HepG2 (cell line): ENCODE measurements around the gene HOXD3. TPM values are rescaled to one million over a fixed set of nuclear protein-coding genes. Genes with fewer than 3 reads are reported as not detected.

Experiments
- ATAC-seq: fragments of 200-7000 bp; cut with Tn5 transposase; 3 replicates; pipeline ENCODE4 v1.9.1; 2020; ENCODE audit warnings: mild to moderate bottlenecking, moderate library complexity
- BruUV-seq: library from RNA; stranded (reverse); fragments of 400-500 nt; replicated peaks from 2 replicates; lab custom pipeline; 2021; lab: Mats Ljungman, UMichigan
- CTCF ChIA-PET: fragments of 300-600 bp; formaldehyde crosslinking; extraction: SDS; loops from one replicate; lab custom pipeline; 2021; ENCODE audit warnings: low total read pairs, inconsistent platforms, low intra/inter-chr PET ratio; lab: Yijun Ruan, JAX
- POLR2A ChIA-PET: fragments of 350-600 bp; sonication (Branson Sonifier 250); formaldehyde crosslinking; loops from one replicate; lab custom pipeline; 2020; ENCODE audit warnings: antibody characterized with exemption, inconsistent platforms; lab: Yijun Ruan, JAX
- DNase-seq: peaks from one replicate; pipeline ENCODE4 v3.0.0-alpha.2; 2015; ENCODE audit warnings: low spot score
- FAIRE-seq: peaks from 3 replicates; lab custom pipeline; 2011; peaks lifted over from hg19 to GRCh38; lab: Jason Lieb, UNC
- H2AFZ ChIP-seq: one replicate; pipeline ENCODE4 v1.6.1; 2011; ENCODE audit warnings: low read length, inconsistent platforms
- H3K27ac ChIP-seq: fragments of 300-600 bp; 3 replicates; pipeline ENCODE4 v1.8.0; 2011; ENCODE audit warnings: mixed run types, mild to moderate bottlenecking, mixed read lengths, low read length, inconsistent platforms; ENCODE audit not compliant: insufficient read depth; ENCODE audit errors: extremely low read length
- H3K27me3 ChIP-seq, 2 experiments: fragments of 200-600 bp in 1 of 2; 2 replicates in 1 of 2; 3 replicates in 1 of 2; pipeline versions ENCODE4 v1.6.0 to v1.8.0; 2011; ENCODE audit warnings: low read length in 2 of 2, mild to moderate bottlenecking in 2 of 2, moderate library complexity in 2 of 2, inconsistent platforms in 1 of 2; ENCODE audit not compliant: insufficient read depth in 2 of 2, control insufficient read depth in 1 of 2
- H3K36me3 ChIP-seq, 2 experiments: fragments of 200-600 bp in 1 of 2; replicated peaks in 1 of 2; 2 replicates in 1 of 2; 3 replicates in 1 of 2; pipeline versions ENCODE4 v1.5.1 to v1.8.0; 2011; ENCODE audit warnings: low read length in 2 of 2, inconsistent platforms in 1 of 2; ENCODE audit not compliant: insufficient read depth in 2 of 2, control insufficient read depth in 1 of 2
- H3K4me1 ChIP-seq: 2 replicates; pipeline ENCODE4 v1.5.1; 2012; ENCODE audit warnings: low read length, inconsistent platforms; ENCODE audit not compliant: insufficient read depth
- H3K4me2 ChIP-seq: 2 replicates; pipeline ENCODE4 v1.6.0; 2011; ENCODE audit warnings: low read depth, low read length, inconsistent platforms
- H3K4me3 ChIP-seq, 3 experiments: fragments of 200-600 bp in 1 of 3; sonication (generic), shearing (Covaris generic) in 1 of 3; replicated peaks in 1 of 3; 2 replicates each; pipeline ENCODE4 v1.5.1; 2011 to 2016; ENCODE audit warnings: low read length in 3 of 3, inconsistent platforms in 2 of 3, low read depth in 2 of 3, mild to moderate bottlenecking in 2 of 3, control low read depth in 1 of 3, mixed read lengths in 1 of 3; ENCODE audit not compliant: insufficient read depth in 1 of 3
- H3K79me2 ChIP-seq: one replicate; pipeline ENCODE4 v1.6.1; 2011; ENCODE audit warnings: low read length, inconsistent platforms; ENCODE audit not compliant: insufficient read depth
- H3K9ac ChIP-seq: 2 replicates; pipeline ENCODE4 v1.6.0; 2011; ENCODE audit warnings: mild to moderate bottlenecking, low read depth, low read length, inconsistent platforms; ENCODE audit not compliant: insufficient read depth
- H3K9me3 ChIP-seq: 2 replicates; pipeline ENCODE4 v1.5.1; 2012; ENCODE audit warnings: mild to moderate bottlenecking, low read length
- H4K20me1 ChIP-seq: 2 replicates; pipeline ENCODE4 v1.6.0; 2011; ENCODE audit warnings: inconsistent platforms, mild to moderate bottlenecking, low read length, moderate library complexity; ENCODE audit not compliant: insufficient read depth
- HCFC1 ChIP-seq: fragments of 150-350 bp; IDR thresholded peaks from 2 replicates; pipeline ENCODE4 v1.6.1; 2014; ENCODE audit warnings: low read depth, low read length
- HNRNPLL ChIP-seq: fragments of 200-400 bp; formaldehyde crosslinking; IDR thresholded peaks from 2 replicates; pipeline ENCODE4 v1.6.1; 2017; ENCODE audit warnings: mild to moderate bottlenecking, low read depth, low read length; ENCODE audit not compliant: poor library complexity, severe bottlenecking
- MAFF ChIP-seq: IDR thresholded peaks from 2 replicates; pipeline ENCODE4 v1.6.1; 2011; ENCODE audit warnings: low read depth, low read length, improper control_type of control experiment
- MAFK ChIP-seq, 2 experiments: IDR thresholded peaks in 1 of 2; conservative IDR thresholded peaks in 1 of 2; 2 replicates each; pipeline ENCODE4 v1.6.1; 2011; ENCODE audit warnings: improper control_type of control experiment in 2 of 2, low read length in 2 of 2
- NCOR1 ChIP-seq: fragments of 200-600 bp; sonication (generic); IDR thresholded peaks from 2 replicates; pipeline ENCODE4 v1.7.0; 2017; ENCODE audit warnings: antibody characterized with exemption, low read length, borderline replicate concordance
- NFATC3 ChIP-seq: sonication (generic); formaldehyde crosslinking; IDR thresholded peaks from 2 replicates; pipeline ENCODE4 v1.5.1; 2020; ENCODE audit warnings: mild to moderate bottlenecking, missing genetic modification reagents
- WGBS: methylation state at CpG from one replicate; pipeline ENCODE4 v1.1.6; 2017; ENCODE audit warnings: low lambda C conversion rate; 5-methylcytosine and 5-hydroxymethylcytosine counted together
- in situ Hi-C: cut with HindIII; loops from 2 replicates; pipeline ENCODE4 v1.10.0; 2017; ENCODE audit warnings: low pct_unique_long_range_greater_than_20kb; ENCODE audit not compliant: extremely low pct_ligation_motif_present
- intact Hi-C: fragments of 100-400 bp; cut with micrococcal nuclease; formaldehyde crosslinking; loops from one replicate; pipeline ENCODE4 v1.10.0; 2022; ENCODE audit not compliant: unreplicated experiment
- polyA plus RNA-seq, 8 experiments: library from polyadenylated mRNA; depleted of rRNA in 3 of 8; stranded (reverse) in 7 of 8; unstranded in 1 of 8; fragments of >200 nt; fragmentation: Illumina TruSeq in 4 of 8; extraction: Trizol in 4 of 8; gene quantifications; 2 replicates each; pipeline versions ENCODE4 v1.2.1 to v1.2.3, GENCODE V29; 2011 to 2016; ENCODE audit warnings: low read depth in 4 of 8, missing spikeins in 1 of 8, mixed read lengths in 1 of 8; ENCODE audit not compliant: insufficient read depth in 1 of 8
- total RNA-seq, 5 experiments: library from RNA; depleted of rRNA; stranded (reverse); fragments of >200 nt; fragmentation: Illumina TruSeq; extraction: Trizol; gene quantifications; 2 replicates each; pipeline ENCODE4 v1.2.3, GENCODE V29; 2016; ENCODE audit warnings: low read depth in 1 of 5
- TF ChIP-seq, protein P1 (sequence below): sonication (generic); formaldehyde crosslinking; IDR thresholded peaks from 2 replicates; pipeline ENCODE4 v1.8.1; 2023; ENCODE audit warnings: missing genetic modification reagents, inconsistent platforms, borderline replicate concordance
- TF ChIP-seq, protein P2 (sequence below): sonication (generic); formaldehyde crosslinking; IDR thresholded peaks from 2 replicates; pipeline ENCODE4 v1.5.0; 2020; ENCODE audit warnings: mild to moderate bottlenecking, missing genetic modification reagents, borderline replicate concordance

The HOXD3 gene
- total and polyA plus RNA-seq, 2 of the 13 experiments (the other 11 are each of a cell fraction or from before 2014, with no cell fraction given) = 0.05 to 0.09 TPM

- WGBS = 34% methylated on average over 22 of the region's 29 CpGs
- Histone ChIP-seq H3K4me1 (peaks cover 38% of the 10 kb centered on the region), H3K27ac (no peak overlapping the region), H3K79me2 (no peaks in the 10 kb centered on the region), H2AFZ (no peak overlapping the region), H3K36me3 (no peaks in the 10 kb centered on the region), H3K4me2 (no peak overlapping the region), H3K9me3 (no peaks in the 10 kb centered on the region), H3K4me3 (no peak overlapping the region), H3K9ac (no peak overlapping the region), H3K27me3 (peaks cover 17 to 97% of the 10 kb centered on the region in 2 experiments), H4K20me1 (no peaks in the 10 kb centered on the region)
- ChIA-PET CTCF (no interaction called here), POLR2A (no interaction called here)
- intact Hi-C loops (no loop called here), in situ Hi-C loops (no loop called here)
- BruUV-seq = no TSS peak
- no peak; the same call in 2 of the 3 replicates for ATAC-seq
- TF ChIP-seq NCOR1 = no peak
- TF ChIP-seq HCFC1 = no peak
- TF ChIP-seq HNRNPLL = peak; percentile 33
- TF ChIP-seq, protein P1, sequence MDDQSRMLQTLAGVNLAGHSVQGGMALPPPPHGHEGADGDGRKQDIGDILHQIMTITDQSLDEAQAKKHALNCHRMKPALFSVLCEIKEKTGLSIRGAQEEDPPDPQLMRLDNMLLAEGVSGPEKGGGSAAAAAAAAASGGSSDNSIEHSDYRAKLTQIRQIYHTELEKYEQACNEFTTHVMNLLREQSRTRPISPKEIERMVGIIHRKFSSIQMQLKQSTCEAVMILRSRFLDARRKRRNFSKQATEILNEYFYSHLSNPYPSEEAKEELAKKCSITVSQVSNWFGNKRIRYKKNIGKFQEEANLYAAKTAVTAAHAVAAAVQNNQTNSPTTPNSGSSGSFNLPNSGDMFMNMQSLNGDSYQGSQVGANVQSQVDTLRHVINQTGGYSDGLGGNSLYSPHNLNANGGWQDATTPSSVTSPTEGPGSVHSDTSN (CRISPR knock-in tag) = no peak
- TF ChIP-seq, protein P2, sequence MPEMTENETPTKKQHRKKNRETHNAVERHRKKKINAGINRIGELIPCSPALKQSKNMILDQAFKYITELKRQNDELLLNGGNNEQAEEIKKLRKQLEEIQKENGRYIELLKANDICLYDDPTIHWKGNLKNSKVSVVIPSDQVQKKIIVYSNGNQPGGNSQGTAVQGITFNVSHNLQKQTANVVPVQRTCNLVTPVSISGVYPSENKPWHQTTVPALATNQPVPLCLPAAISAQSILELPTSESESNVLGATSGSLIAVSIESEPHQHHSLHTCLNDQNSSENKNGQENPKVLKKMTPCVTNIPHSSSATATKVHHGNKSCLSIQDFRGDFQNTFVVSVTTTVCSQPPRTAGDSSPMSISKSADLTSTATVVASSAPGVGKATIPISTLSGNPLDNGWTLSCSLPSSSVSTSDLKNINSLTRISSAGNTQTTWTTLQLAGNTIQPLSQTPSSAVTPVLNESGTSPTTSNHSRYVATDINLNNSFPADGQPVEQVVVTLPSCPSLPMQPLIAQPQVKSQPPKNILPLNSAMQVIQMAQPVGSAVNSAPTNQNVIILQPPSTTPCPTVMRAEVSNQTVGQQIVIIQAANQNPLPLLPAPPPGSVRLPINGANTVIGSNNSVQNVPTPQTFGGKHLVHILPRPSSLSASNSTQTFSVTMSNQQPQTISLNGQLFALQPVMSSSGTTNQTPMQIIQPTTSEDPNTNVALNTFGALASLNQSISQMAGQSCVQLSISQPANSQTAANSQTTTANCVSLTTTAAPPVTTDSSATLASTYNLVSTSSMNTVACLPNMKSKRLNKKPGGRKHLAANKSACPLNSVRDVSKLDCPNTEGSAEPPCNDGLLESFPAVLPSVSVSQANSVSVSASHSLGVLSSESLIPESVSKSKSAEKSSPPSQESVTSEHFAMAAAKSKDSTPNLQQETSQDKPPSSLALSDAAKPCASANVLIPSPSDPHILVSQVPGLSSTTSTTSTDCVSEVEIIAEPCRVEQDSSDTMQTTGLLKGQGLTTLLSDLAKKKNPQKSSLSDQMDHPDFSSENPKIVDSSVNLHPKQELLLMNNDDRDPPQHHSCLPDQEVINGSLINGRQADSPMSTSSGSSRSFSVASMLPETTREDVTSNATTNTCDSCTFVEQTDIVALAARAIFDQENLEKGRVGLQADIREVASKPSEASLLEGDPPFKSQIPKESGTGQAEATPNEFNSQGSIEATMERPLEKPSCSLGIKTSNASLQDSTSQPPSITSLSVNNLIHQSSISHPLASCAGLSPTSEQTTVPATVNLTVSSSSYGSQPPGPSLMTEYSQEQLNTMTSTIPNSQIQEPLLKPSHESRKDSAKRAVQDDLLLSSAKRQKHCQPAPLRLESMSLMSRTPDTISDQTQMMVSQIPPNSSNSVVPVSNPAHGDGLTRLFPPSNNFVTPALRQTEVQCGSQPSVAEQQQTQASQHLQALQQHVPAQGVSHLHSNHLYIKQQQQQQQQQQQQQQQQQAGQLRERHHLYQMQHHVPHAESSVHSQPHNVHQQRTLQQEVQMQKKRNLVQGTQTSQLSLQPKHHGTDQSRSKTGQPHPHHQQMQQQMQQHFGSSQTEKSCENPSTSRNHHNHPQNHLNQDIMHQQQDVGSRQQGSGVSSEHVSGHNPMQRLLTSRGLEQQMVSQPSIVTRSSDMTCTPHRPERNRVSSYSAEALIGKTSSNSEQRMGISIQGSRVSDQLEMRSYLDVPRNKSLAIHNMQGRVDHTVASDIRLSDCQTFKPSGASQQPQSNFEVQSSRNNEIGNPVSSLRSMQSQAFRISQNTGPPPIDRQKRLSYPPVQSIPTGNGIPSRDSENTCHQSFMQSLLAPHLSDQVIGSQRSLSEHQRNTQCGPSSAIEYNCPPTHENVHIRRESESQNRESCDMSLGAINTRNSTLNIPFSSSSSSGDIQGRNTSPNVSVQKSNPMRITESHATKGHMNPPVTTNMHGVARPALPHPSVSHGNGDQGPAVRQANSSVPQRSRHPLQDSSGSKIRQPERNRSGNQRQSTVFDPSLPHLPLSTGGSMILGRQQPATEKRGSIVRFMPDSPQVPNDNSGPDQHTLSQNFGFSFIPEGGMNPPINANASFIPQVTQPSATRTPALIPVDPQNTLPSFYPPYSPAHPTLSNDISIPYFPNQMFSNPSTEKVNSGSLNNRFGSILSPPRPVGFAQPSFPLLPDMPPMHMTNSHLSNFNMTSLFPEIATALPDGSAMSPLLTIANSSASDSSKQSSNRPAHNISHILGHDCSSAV = no peak
- peak; percentile 38; the same call in 1 of the 2 replicates for TF ChIP-seq MAFF
- TF ChIP-seq MAFK (conservative IDR thresholded peaks at IDR 0.05 in 1 of 2, IDR thresholded peaks at IDR 0.05 in 1 of 2; ENCODE audit: low read length in 2 of 2) = peak; percentile 35 to 48; a peak in 2 of 4 replicates
- TF ChIP-seq NFATC3 (CRISPR knock-in tag) = no peak
- no peak for DNase-seq
- no peak for FAIRE-seq
Observed at GRCh38 chr2:176162911-176163671, 6.0 kb downstream of the HOXD3 start.
